GM20431 (cell line): ENCODE data around the gene BEST1.
"Not testable (repeated sequence)": the region's sequence is repeated elsewhere in the genome, so short reads cannot be mapped to it uniquely, and the experiment has no call there.

Source experiments
- in situ Hi-C: fragments of 300-500 bp; cut with MseI, MboI; formaldehyde crosslinking; loops from one replicate; pipeline ENCODE4 v1.15.0; 2020; ENCODE audit warnings: low sequenced_read_pairs; ENCODE audit not compliant: unreplicated experiment

Gene BEST1

DNA sequence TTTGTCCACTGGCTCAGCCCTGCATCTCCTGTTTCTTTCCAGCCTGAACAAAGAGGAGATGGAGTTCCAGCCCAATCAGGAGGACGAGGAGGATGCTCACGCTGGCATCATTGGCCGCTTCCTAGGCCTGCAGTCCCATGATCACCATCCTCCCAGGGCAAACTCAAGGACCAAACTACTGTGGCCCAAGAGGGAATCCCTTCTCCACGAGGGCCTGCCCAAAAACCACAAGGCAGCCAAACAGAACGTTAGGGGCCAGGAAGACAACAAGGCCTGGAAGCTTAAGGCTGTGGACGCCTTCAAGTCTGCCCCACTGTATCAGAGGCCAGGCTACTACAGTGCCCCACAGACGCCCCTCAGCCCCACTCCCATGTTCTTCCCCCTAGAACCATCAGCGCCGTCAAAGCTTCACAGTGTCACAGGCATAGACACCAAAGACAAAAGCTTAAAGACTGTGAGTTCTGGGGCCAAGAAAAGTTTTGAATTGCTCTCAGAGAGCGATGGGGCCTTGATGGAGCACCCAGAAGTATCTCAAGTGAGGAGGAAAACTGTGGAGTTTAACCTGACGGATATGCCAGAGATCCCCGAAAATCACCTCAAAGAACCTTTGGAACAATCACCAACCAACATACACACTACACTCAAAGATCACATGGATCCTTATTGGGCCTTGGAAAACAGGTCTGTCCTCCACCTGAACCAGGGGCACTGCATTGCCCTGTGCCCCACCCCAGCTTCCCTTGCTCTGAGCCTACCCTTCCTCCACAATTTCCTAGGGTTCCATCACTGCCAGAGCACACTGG, 12.3 kb downstream of the BEST1 start:
- in situ Hi-C loops, result no loop called here

DNA sequence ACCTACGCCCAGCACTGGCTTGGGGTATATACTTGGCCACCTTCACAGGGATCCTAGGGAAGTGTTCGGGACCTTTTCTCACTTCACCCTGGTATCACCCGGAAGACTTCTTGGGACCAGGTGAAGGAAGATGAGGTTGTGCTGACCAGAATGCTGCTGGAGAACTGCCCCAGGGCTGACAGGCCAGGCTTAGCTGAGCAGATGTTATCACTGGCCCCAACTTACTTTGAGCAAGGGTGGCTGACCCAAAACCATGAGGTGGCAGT, 12.8 kb downstream of the BEST1 start:
- in situ Hi-C loops, result no loop called here

DNA sequence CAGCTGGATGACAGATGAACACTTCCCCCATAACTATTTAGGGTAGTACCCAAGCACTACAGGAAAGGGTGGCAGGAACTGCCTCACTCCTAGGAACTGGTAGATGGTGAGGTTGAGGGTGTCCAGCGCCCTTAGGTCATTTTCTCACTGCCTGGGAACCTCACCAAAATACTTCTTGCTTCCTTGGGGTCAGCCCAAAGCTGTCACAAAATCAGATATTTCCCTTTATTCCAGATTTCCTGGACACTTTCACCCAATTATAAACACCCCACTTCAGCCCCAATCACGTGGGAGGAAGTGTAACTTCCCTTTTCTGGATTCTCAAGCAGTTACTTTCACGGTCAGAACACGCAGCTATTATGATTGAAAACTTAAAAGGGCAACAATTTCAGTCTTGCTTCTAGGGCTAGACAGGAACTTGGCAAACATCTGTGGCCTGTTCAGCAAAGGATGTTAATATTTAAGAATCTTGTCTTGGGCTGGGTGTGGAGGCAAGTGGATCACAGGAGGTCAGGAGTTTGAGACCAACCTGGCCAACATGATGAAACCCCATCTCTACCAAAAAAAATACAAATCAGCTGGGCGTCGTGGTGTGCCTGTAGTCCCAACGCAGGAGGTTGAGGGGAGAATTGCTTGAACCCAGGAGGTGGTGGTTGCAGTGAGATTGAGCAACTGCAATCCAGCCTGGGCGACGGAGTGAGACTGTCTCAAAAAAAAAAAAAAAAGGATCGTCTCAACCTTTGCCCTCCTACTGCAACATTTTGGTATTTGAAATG, 13.3 kb downstream of the BEST1 start:
- in situ Hi-C loops, result no loop called here

DNA sequence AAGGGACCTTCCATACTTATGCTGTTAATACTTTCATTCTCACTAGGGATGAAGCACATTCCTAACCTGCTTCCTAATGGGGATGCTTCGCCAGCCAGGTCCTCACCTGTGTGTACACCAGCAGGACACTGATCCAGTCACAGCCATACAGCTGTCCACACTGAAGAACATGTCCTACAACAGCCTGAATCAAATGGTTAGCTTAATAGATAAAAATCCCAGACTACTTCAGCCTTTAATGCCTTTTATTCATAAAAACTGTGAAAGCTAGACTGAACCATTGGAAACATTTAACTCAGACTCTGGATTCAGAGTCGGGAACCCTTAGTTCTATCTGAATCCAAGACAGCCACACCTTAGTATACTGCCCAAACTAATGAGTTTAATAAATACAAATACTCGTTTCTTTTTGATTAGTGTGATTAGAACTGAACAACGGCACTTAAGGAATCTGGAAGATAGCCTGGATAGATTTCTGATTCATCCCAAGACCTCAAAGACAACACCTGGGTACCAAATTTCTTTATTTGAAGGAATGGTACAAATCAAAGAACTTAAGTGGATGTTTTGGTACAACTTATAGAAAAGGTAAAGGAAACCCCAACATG, 14.0 kb downstream of the BEST1 start:
- in situ Hi-C loops, result no loop called here

DNA sequence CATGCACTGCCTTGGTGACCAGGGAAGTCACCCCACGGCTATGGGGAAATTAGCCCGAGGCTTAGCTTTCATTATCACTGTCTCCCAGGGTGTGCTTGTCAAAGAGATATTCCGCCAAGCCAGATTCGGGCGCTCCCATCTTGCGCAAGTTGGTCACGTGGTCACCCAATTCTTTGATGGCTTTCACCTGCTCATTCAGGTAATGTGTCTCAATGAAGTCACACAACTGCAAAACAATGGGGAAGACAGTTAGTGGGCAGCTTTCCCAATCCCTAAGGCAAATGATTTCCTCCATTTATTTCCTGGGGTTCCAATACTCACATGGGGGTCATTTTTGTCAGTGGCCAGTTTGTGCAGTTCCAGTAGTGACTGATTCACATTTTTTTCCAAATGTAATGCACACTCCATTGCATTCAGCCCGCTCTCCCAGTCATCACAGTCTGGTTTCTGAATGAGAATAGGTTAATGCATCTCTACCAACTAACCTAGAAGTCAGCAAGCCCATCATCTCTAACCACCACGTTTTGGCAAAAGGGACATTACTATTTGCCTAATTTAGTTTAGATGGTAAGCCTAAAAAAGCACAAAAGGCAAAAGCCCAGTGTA, 14.6 kb downstream of the BEST1 start:
- in situ Hi-C loops, result not testable (repeated sequence)

DNA sequence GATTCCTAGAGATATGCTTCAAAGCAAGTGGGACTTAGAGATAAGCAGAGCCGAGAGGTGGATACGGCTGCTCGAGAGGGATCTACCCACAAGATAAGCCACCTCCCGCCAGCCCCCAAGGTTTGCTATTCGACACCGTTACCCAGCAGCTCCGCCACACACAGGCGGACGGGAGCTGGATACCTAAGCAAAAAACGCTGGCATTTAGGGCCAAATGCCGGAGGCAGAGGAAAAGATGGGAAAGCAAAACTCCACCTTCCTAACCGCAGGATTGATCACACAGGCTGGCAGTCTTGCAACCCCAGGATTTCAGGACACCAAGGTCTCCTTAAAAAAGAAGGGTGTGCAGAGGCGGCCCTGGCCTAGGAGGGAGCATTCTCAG, 16.6 kb downstream of the BEST1 start:
- in situ Hi-C loops, result no loop called here

DNA sequence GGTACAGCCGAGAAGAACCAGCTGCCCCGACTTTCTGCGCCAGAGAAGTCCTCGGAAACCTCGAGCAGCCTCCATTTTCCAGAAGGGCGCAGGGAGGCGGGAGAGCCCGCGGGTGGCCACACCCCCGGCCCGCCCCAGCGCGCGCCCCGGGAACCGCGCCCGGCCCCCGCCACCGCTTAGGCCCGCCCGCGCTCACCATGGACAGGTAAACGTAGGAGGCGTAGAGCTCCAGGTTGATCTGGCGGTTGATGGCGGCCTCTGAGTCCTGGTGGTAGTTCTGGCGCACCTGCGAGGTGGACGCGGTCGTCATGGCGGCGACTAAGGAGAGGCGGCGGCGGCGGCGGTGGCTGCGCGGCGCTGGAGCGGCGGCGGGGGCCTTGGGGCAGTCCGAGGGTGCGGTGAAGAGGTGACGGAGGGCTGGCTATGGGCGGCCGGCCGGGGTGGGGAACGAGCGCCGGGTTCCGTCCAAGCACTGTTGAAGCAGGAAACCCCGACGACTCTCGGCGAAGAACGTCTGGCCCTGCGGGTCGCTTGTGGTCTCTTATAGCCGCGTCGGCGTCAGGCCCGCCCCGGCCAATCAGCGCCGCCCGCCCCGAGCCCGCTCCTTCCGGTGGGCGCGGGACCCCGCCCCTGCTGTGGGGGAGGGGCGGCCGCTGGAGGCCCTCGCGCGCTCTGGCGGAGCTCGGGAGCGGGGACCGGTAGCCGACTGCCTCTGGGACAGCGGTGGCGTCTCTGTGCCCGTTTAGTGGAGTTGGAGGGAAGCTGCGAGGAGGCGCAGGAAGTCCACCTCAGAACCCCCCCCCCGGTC, 17.2 kb downstream of the BEST1 start, which contains the start of gene FTH1:
Gene FTH1, minus strand, starts transcription at position 519 of the 808 bp plus-strand sequence. Its CDS starts 209 bp downstream, at position 310.
- in situ Hi-C loops, result no loop called here

DNA sequence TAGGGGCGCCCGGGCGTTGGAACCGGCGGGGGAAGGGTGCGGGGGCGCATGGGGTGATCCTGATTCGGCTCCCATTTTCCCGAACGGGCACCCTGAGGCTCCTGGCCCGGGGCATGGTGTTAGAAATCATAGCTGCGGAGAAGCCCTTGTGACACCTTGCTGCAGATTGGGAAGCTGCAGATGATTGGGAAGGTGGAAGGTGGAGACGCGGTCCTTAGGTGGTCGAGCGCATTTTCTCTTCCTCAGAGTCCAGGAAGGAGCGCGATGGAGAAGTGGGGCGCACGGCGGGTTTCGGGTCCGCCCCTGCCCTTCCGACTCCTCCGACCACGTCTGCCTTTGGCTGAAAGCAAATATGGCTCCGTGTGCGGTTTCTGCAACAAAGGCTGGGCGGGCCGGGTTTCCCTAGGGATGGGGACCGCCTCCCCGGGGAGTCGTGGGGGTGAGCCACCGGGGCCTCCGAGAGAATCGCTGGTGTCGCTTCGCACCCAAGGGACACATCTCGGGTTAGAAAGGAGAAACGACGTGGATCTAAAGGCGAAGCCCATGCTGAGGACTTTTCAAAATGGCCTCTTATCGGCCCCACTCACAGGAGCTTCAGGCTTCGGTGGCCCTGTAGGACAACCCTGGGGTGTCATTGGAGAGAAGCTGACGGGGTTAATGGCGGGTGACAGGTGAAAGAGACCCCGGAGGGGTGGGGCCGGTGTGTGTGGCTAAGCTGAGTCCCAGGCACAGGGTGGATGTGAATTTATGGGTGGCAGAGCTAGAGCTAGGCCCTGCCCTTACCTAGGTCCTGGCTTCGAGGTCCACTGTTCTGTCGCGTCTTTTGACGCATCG, 18.0 kb downstream of the BEST1 start:
- in situ Hi-C loops, result no loop called here

DNA sequence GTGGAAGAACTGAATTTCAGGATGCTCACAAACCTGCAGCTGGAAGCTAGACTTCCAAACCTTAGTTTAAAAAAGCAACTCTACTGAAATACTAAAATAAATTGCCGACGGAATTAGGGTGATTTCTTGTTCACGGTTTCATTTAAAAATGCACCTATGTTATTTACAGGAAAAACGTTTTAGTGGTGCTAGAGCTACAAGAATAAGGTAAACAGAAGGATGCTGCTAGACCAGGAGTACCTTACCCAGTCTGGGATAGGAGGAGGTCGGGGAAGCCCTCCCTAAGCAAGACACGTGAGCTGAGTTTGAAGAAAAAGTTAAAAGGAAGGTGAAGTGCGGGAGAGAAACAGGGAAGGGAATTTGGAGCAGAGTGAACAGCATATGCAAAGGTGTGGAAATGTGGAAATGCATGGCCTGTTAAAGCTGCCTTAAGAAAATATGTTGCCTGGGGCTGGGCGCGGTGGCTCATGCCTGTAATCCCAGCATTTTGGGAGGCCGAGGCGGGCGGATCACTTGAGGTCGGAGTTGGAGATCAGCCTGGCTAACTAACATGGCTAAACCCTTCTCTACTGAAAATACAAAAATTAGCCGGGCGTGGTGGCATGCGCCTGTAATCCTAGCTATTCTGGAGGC, 18.7 kb downstream of the BEST1 start:
- in situ Hi-C loops, result no loop called here

DNA sequence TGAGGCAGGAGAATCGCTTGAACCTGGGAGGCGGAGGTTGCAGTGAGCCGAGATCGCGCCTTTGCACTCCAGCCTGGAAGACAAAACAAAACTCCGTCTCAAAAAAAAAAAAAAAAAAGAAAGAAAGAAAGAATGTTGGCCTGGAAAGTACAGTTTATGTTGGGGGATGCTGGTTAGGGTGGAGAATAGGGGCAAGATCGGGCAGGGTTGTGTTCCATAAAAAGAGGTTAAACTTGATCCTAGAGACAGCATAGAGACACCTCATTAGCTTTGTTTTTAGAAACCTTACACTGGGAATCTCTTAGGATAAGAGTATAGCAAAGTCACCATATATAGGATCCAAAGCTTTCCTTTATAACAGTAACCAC, 19.2 kb downstream of the BEST1 start:
- in situ Hi-C loops, result no loop called here

DNA sequence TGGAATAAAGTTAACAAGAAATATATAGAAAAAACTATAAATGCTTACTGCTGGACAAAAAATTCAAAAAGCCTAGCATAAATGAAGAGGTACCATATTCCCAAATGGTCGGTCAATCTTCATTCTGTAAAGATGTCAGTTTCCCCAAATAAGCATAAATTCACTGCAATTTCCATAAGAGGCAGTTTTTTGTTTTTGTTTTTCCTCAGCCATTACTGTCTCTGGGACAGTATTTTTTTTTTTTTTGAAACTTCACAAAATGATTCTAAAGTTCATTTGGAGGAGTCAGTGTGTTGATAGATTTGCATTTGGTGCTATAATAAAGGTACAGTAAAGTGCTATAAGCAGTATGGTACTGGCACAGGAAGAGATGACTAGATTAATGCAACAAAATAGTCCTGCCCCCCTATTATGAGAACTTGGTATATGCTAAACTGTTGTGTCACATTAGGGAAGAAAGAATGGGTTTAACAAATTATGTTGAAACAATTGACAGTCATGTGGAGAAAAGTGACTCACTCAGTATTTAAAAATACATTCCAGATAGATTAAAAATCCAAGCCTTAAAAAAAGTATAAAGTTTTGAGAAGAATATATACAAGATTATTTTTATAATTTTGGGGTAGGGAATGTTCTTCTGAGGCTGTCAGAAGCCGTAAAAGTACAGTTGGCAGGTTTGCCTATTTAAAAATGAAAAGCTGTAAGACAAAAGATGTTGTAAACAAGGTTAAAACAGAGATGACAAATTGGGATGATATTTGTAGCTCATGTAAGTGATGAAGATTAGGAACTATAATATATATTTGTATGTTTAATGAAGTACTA, 19.9 kb downstream of the BEST1 start:
- in situ Hi-C loops, result no loop called here

DNA sequence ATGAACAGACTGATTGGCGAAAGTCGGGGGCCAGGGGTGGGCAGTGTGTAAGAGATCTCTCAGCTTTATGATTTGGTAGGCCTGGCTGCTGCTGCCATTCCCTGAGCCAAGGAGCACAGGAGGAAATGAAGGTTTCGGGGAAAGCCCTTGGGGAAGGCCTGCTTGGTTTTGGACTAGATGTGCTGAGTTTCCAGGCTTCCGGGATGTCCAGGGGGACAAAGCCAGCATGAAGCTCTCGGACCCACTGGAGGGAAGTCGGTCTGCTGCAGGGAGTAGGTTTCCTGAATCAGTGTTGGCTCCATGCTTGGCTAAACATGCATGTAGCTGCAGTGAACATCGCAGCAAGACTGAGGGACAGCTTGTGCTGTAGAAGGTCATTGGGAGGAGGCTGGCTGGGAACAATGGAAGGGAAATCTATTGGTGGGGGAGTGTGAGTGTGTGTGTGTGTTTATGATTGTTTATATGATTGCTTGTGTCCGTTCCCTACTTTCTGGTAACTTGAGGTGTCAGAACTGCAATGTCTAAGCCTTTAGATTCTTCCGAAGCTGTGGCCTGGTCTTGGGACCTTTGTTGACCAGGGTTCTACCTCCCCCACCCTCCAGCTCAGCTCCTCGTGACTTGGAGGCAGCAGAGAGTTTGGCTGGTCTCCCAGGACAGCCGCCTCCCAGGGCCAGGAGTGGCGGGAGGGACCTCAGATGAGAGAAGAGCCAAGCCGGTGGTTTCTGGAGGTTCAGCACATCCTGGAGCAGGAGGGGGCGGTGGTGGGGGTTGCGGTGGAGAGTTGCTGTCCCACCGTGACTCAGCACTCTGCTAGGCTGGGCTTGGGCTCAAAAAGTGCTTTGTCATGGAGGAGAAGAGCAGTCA, 21.3 kb downstream of the BEST1 start:
- in situ Hi-C loops, result no loop called here

DNA sequence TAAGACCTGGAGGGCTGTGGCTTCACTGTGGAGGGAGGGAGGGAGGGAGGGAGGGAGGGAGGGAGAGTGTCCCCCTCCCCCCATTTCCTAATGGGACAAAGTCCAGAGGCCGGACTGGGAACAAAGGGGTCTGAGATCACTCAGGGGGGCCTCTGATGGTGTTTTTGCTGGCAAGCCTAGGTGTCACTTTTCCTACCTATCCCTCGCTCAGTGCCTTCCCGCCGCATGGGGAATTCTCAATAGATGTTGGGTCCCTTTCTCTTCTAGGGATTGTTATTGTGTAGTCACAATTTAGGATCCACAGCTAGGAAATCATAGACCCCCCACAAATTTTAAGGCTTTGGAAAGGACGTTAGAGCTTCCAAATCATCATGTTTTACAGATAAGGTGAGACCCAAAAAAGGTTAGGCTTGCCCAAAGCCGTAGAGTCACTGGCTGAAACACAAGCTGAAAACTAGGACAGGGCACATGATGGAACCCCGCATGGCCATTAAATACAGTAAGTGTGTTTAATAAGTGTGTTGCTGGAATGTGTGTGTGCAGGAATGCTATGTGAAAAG, 22.0 kb downstream of the BEST1 start:
- in situ Hi-C loops, result no loop called here

DNA sequence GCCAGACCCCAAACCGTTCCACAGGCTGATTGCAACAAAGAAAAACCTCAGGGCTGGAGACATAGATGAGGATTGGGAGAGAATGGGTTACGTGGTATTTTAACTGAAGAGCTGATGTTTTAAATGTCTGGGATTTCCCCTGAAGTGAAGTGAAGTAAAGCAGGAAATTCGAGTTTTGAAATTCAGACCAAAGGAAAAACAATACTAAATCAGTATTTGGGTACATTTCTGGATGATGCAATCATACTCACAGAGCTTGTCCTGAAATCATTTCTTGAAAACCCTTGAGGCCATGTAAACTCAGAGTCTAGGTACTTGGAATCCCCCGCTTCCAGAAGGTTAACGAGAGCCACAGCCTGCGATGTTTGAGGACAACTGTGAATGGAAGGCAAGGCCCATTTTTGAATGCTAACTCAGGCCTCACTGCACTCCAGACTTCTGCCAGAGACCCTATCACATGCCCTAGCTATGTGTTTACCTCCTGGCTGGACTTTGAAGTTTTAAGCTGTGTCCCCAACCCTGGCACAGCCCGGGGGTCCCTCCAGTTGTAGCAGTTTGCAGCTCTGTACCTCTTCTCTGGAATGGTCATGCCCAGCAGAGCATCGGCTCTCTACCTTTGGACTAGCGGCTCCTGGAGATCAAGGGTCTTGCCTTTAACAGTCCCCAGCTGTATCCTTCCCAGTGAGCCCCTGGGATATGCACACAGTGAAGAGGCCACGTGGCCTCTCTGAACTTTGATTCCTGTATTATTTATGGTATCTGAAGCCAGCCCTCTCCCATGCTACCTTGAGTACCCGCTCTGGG, 22.7 kb downstream of the BEST1 start:
- in situ Hi-C loops, result no loop called here

DNA sequence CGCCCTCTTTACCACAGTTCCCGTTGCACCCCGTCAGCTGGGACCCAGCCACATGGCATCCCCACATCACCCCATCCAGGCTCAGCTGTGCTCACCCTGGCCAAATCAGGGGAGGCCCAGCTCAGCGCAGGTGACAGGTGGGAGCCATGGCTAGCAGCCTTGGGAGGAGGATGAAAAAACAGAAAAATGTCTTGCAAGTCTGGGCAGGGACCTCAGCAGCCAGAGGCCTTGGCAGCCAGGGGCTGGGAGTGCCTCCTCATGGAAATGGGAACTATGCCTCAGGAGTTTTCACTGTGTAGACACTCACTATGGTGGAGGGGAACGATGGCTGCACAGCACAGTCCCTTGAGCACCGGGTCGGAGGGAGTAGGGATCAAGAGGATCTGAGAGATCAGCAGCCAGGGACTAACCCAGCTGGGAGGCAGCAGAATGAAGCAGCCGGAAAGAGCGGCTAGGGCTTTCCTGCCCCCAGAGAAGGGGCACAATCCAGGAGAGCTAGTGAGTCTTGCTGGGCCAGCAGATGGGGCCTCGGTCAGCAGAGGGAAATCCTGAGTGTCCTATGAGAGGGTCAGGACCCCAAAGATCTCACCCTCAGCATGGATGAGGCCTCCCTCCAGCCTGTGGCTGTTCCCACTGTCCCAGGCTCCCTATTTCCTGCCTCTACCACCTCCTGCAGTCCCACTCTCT, 23.5 kb downstream of the BEST1 start:
- in situ Hi-C loops, result no loop called here
